Measurements from ENCODE around the gene BCOR. TPM values are rescaled to one million over a fixed set of nuclear protein-coding genes. Genes with fewer than 3 reads are reported as not detected.
A peak's percentile ranks its signal among the peaks of the same experiment; 100 is the strongest.

Gene BCOR
- total and polyA plus RNA-seq, 2 of the 13 experiments (the other 11 are each of a cell fraction or from before 2014, with no cell fraction given) = 14.3 to 15.2 TPM

DNA sequence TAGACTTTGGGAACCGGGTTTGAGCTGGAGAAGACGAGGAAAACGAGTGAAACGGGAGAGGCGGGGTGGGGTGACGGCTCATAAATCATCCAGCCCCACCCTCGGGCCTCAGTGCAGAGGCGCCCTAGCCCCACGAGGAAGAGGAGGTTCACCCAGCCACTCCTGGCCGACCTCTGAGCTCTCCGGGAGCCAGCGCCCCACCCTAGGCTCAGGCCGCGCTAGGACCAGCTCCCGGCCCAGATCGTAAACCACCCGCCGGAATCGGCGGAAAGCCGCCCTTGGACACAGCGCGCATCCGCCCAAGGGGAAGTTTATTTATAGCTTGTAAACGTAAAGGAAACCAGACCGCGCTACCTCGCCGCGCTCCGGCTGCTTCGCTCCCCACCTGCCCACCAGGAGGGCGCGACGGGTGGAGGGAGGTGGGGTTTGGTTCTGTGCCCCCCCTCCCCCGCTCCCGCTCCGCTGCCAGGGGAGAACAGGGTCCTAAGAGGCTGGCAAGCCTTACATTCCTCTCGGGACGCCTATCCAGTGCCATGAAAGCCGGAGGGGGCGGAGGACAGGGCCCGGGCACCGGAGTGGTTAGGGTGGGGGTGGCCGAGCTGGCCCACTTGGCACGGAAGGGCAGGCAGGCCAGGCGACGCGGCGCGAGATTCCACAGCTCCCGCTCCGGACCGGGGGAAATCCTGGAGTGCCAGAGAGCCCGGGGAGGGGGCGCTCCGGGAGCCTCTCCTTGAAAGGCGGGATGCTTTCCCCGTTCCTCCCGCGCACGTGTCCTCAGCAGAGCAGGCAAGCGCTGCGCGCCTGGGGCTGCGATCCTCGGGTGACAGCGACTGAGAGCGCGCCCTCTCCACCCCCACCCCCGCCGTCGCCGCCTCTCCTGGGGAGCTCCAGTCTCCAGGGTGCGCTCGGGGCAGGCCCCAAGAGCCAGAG lies 84.2 kb downstream of the BCOR start (continued):
- TF ChIP-seq TOPORS (CRISPR knock-in tag; IDR thresholded peaks at IDR 0.05) (no peak), ISL2 (CRISPR knock-in tag; IDR thresholded peaks at IDR 0.05) (0 out of 2 replicates have a peak, but pooled peaks have one; percentile 14), HINFP (CRISPR knock-in tag; IDR thresholded peaks at IDR 0.05; ENCODE audit: low read depth) (0 out of 2 replicates have a peak, but pooled peaks have one; percentile 45), SIN3A (IDR thresholded peaks at IDR 0.05; ENCODE audit: borderline replicate concordance, low read depth, low read length) (no peak), KLF15 (CRISPR knock-in tag; IDR thresholded peaks at IDR 0.05; ENCODE audit: borderline replicate concordance) (no peak), ADNP (CRISPR knock-in tag; IDR thresholded peaks at IDR 0.05) (no peak), RFX5 (IDR thresholded peaks at IDR 0.05; ENCODE audit: low read depth, low read length) (no peak), SOX13 (IDR thresholded peaks at IDR 0.05) (no peak), SOX13 (CRISPR knock-in tag; conservative IDR thresholded peaks at IDR 0.05 in 1 of 2, IDR thresholded peaks at IDR 0.05 in 1 of 2) (peak in 1 of 2 experiments; percentile 21; a peak in 2 of 4 replicates), ZNF672 (CRISPR knock-in tag; IDR thresholded peaks at IDR 0.05) (no peak), SNAI1 (CRISPR knock-in tag; IDR thresholded peaks at IDR 0.05; ENCODE audit: borderline replicate concordance) (no peak), RFXANK (CRISPR knock-in tag; IDR thresholded peaks at IDR 0.05) (no peak), ZNF841 (CRISPR knock-in tag; IDR thresholded peaks at IDR 0.05; ENCODE audit: borderline replicate concordance) (no peak), CBX2 (IDR thresholded peaks at IDR 0.05; ENCODE audit: low read depth, low read length) (no peak), CBX2 (CRISPR knock-in tag; IDR thresholded peaks at IDR 0.05; ENCODE audit: low read depth) (no peak), PATZ1 (CRISPR knock-in tag; IDR thresholded peaks at IDR 0.05) (peak; percentile 84), ZFX (CRISPR knock-in tag; IDR thresholded peaks at IDR 0.05; ENCODE audit: low read depth) (peak; percentile 67), PHF5A (CRISPR knock-in tag; IDR thresholded peaks at IDR 0.05; ENCODE audit: low read depth, unreplicated experiment) (no peak), MTA3 (CRISPR knock-in tag; IDR thresholded peaks at IDR 0.05) (no peak), ZSCAN31 (CRISPR knock-in tag; IDR thresholded peaks at IDR 0.05; ENCODE audit: low read depth) (no peak), ZXDC (CRISPR knock-in tag; IDR thresholded peaks at IDR 0.05) (no peak), ZBTB2 (CRISPR knock-in tag; IDR thresholded peaks at IDR 0.05; ENCODE audit: low read depth) (no peak), MEIS2 (CRISPR knock-in tag; IDR thresholded peaks at IDR 0.05) (peak; percentile 57; the same call in 1 of the 2 replicates)
